Activated T-helper 1 cell treated with Interleukin-2 at 50 U/mL for 16 hours (primary cell): Measurements from ENCODE around the gene HSD17B1.

ENCODE experiments used
- DNase-seq: peaks from one replicate; pipeline ENCODE4 v3.0.0-alpha.2; 2020; ENCODE audit warnings: low read depth

Gene HSD17B1

GRCh38 chr17:42566883-42567573, 14.3 kb downstream of the HSD17B1 start, which contains the start of gene MLX:
MLX (plus strand) TSS chr17:42567100; CDS start chr17:42567125, 25 bp downstream.
- DNase-seq = peak; percentile 89

GRCh38 chr17:42568341-42569111, 15.8 kb downstream of the HSD17B1 start:
- DNase-seq = no peak

- DNase-seq = no peak
Observed at GRCh38 chr17:42571435-42572225, 18.9 kb downstream of the HSD17B1 start.

GRCh38 chr17:42573095-42573494, 20.4 kb downstream of the HSD17B1 start:
- DNase-seq = no peak

GRCh38 chr17:42574463-42574862, 21.7 kb downstream of the HSD17B1 start:
- DNase-seq = no peak

GRCh38 chr17:42577140-42577531, 24.4 kb downstream of the HSD17B1 start:
- no peak for DNase-seq

GRCh38 chr17:42577532-42578281, 25.0 kb downstream of the HSD17B1 start, which contains the start of gene PSMC3IP:
PSMC3IP (minus strand) TSS chr17:42577729; CDS start chr17:42577686, 43 bp downstream.
- DNase-seq = peak; percentile 85

GRCh38 chr17:42578282-42578869, 25.7 kb downstream of the HSD17B1 start:
- DNase-seq = peak; percentile 34

- DNase-seq = no peak
Observed at GRCh38 chr17:42579794-42580551, 27.2 kb downstream of the HSD17B1 start.

GRCh38 chr17:42581744-42582270, 29.1 kb downstream of the HSD17B1 start:
- no peak for DNase-seq

- DNase-seq = no peak
Observed at GRCh38 chr17:42584880-42585279, 32.2 kb downstream of the HSD17B1 start.

- DNase-seq = no peak
Observed at GRCh38 chr17:42585353-42585752, 32.6 kb downstream of the HSD17B1 start.

- no peak for DNase-seq
Observed at GRCh38 chr17:42586514-42587230, 33.9 kb downstream of the HSD17B1 start.

GRCh38 chr17:42590886-42591285, 38.2 kb downstream of the HSD17B1 start:
- no peak for DNase-seq

- no peak for DNase-seq
Observed at GRCh38 chr17:42591411-42591810, 38.7 kb downstream of the HSD17B1 start.

GRCh38 chr17:42596386-42596785, 43.7 kb downstream of the HSD17B1 start:
- no peak for DNase-seq

GRCh38 chr17:42598905-42599304, 46.2 kb downstream of the HSD17B1 start:
- no peak for DNase-seq

GRCh38 chr17:42603318-42603717, 50.6 kb downstream of the HSD17B1 start:
- DNase-seq = no peak
